Measurements from ENCODE around the gene LONP2. TPM values are rescaled to one million over a fixed set of nuclear protein-coding genes. Genes with fewer than 3 reads are reported as not detected.

Gene LONP2
- total and polyA plus RNA-seq, 10 of the 15 experiments (the other 5 are each of a cell fraction or from before 2014, with no cell fraction given) = 8.3 to 48.0 (median 34.8) TPM

GRCh38 chr16:48218473-48218872 is 25.6 kb upstream of the LONP2 start:
- Histone ChIP-seq H3K36me3 (ENCODE audit: control insufficient read depth in 2 of 2, insufficient read depth in 2 of 2, low read length in 1 of 2) (no peaks in the 10 kb centered on the region), H3K4me1 (ENCODE audit: control insufficient read depth, insufficient read depth, low read length) (no peaks in the 10 kb centered on the region), H3K4me3 (no peak overlapping the region), H3K27ac (ENCODE audit: control insufficient read depth, insufficient read depth) (no peak overlapping the region), H4K20me1 (ENCODE audit: control insufficient read depth, insufficient read depth) (no peaks in the 10 kb centered on the region), H3K9me3 (replicated peaks; ENCODE audit: control insufficient read depth, insufficient read depth, low read length) (no peaks in the 10 kb centered on the region), H3K4me2 (ENCODE audit: control insufficient read depth, insufficient read depth) (no peak overlapping the region), H3K9ac (ENCODE audit: control insufficient read depth, insufficient read depth, low read length) (no peak overlapping the region), H3K27me3 (replicated peaks in 1 of 2; ENCODE audit: control insufficient read depth in 2 of 2, insufficient read depth in 2 of 2, low read length in 1 of 2) (peaks cover 0 to under 1% of the 10 kb centered on the region in 2 experiments; a peak in 1 of 4 replicates), H2AFZ (ENCODE audit: control insufficient read depth, low read depth, low read length) (no peak overlapping the region), H3K79me2 (ENCODE audit: control insufficient read depth, insufficient read depth, low read length) (no peaks in the 10 kb centered on the region)
- FAIRE-seq (no peak), DNase-seq (ENCODE audit: low read depth, low spot score) (no peak), ATAC-seq (no peak)
- no peak for TF ChIP-seq REST (IDR thresholded peaks at IDR 0.05; ENCODE audit: low read depth, low read length)
- TF ChIP-seq NR2C1 (IDR thresholded peaks at IDR 0.05) = no peak
- no peak for TF ChIP-seq ASH2L (IDR thresholded peaks at IDR 0.05; ENCODE audit: borderline replicate concordance, low read depth)
- TF ChIP-seq ATF2 (IDR thresholded peaks at IDR 0.05; ENCODE audit: low read length) = no peak
- no peak for TF ChIP-seq BMI1 (IDR thresholded peaks at IDR 0.05; ENCODE audit: borderline replicate concordance)
- no peak for TF ChIP-seq BHLHE40 (IDR thresholded peaks at IDR 0.05; ENCODE audit: borderline replicate concordance in 1 of 2, low read depth in 2 of 2, low read length in 1 of 2)
- TF ChIP-seq BRCA1 (IDR thresholded peaks at IDR 0.05; ENCODE audit: low read depth, low read length) = no peak
- TF ChIP-seq KLF5 (IDR thresholded peaks at IDR 0.05; ENCODE audit: partially characterized antibody) = no peak
- no peak for TF ChIP-seq FOXM1 (IDR thresholded peaks at IDR 0.05; ENCODE audit: low read depth, low read length)
- no peak for TF ChIP-seq IKZF2 (IDR thresholded peaks at IDR 0.05)
- TF ChIP-seq EP300 (IDR thresholded peaks at IDR 0.05; ENCODE audit: borderline replicate concordance in 1 of 2, control insufficient read depth in 1 of 2, low read depth in 2 of 2, low read length in 2 of 2) = no peak
- TF ChIP-seq ZNF274 (IDR thresholded peaks at IDR 0.05; ENCODE audit: insufficient read depth, insufficient read length) = no peak
- no peak for TF ChIP-seq PKNOX1 (IDR thresholded peaks at IDR 0.05)
- no peak for TF ChIP-seq RAD51 (IDR thresholded peaks at IDR 0.05)
- TF ChIP-seq RUNX3 (IDR thresholded peaks at IDR 0.05; ENCODE audit: low read length) = no peak
- TF ChIP-seq POU2F2 (IDR thresholded peaks at IDR 0.05; ENCODE audit: borderline replicate concordance, low read depth, low read length) = no peak
- ChIA-PET CTCF (interaction anchor here (0.7 kb wide), 1 partner anchor 412 kb away, joined by 3 read pairs; no protein-coding TSS in a partner anchor), POLR2A (no interaction called here), RAD21 (ENCODE audit: unreplicated experiment) (no interaction called here), SMC1A (ENCODE audit: uncharacterized antibody, unreplicated experiment) (no interaction called here)
- intact Hi-C loops (cut with micrococcal nuclease; ENCODE audit: unreplicated experiment) = no loop called here
- in situ Hi-C loops (cut with MboI) = no loop called here
- BruUV-seq (replicated peaks) = no TSS peak
- 63% methylated on average over 3 of the region's 3 CpGs for WGBS (ENCODE audit: insufficient coverage, insufficient replicate concordance, low lambda C conversion rate, missing lambda C conversion rate)
